Tibial nerve (tissue), 4 donors: Measurements from ENCODE around the gene GNAT1. TPM values are rescaled to one million over a fixed set of nuclear protein-coding genes. Genes with fewer than 3 reads are reported as not detected.

ENCODE experiments used
- DNase-seq, 2 donors: peaks; one replicate each; pipeline ENCODE4 v3.0.0-alpha.2; 2019; ENCODE audit warnings: low spot score in 2 of 2
- H3K27ac ChIP-seq, 4 donors: fragments of 200-600 bp; sonication (generic) in 3 of 4; one replicate each; pipeline ENCODE4 v1.5.1; 2017 to 2019; ENCODE audit warnings: mild to moderate bottlenecking in 1 of 4
- H3K27me3 ChIP-seq, 2 donors: fragments of 200-600 bp; sonication (generic) in 1 of 2; one replicate each; pipeline versions ENCODE4 v1.5.1 to v1.6.0; 2017 to 2019
- H3K36me3 ChIP-seq, 3 donors: fragments of 200-600 bp; sonication (generic); one replicate each; pipeline ENCODE4 v1.5.1; 2018 to 2019
- H3K4me1 ChIP-seq, 4 donors: fragments of 200-600 bp; sonication (generic) in 3 of 4; one replicate each; pipeline ENCODE4 v1.5.1; 2017 to 2019
- H3K4me3 ChIP-seq, 4 donors: fragments of 200-600 bp; sonication (generic) in 3 of 4; one replicate each; pipeline ENCODE4 v1.5.1; 2017 to 2019; ENCODE audit warnings: mild to moderate bottlenecking in 1 of 4, moderate library complexity in 1 of 4
- H3K9me3 ChIP-seq, 4 donors: fragments of 200-600 bp; sonication (generic) in 3 of 4; one replicate each; pipeline ENCODE4 v1.5.1; 2017 to 2019
- CTCF ChIP-seq, 5 experiments: fragments of 200-600 bp in 3 of 5; fragments of 450-650 bp in 2 of 5; sonication (generic) in 3 of 5; IDR thresholded peaks; one replicate each; pipeline ENCODE4 v1.5.1; 2016 to 2019; ENCODE audit warnings: antibody characterized with exemption in 5 of 5, mild to moderate bottlenecking in 3 of 5, moderate library complexity in 2 of 5
- EP300 ChIP-seq, 2 donors: sonication (generic); formaldehyde crosslinking; IDR thresholded peaks; one replicate each; pipeline ENCODE4 v1.6.1; 2017; ENCODE audit warnings: antibody characterized with exemption in 2 of 2, mild to moderate bottlenecking in 1 of 2
- POLR2A ChIP-seq, 2 donors: fragments of 450-650 bp; IDR thresholded peaks; one replicate each; pipeline ENCODE4 v1.6.1; 2017; ENCODE audit warnings: antibody characterized with exemption in 2 of 2, mild to moderate bottlenecking in 2 of 2, moderate library complexity in 2 of 2
- WGBS, 2 donors: methylation state at CpG; one replicate each; pipeline ENCODE4 v1.1.5; 2018; 5-methylcytosine and 5-hydroxymethylcytosine counted together
- small RNA-seq: library from RNA; depleted of rRNA; stranded (forward); fragments of <200 nt; gene quantifications from one replicate; pipeline ENCODE3, GENCODE V24; 2016
- total RNA-seq, 4 donors: library from RNA; depleted of rRNA; stranded (reverse); fragments of >200 nt; gene quantifications; one replicate each; pipeline ENCODE4 v1.1.0, GENCODE V29; 2016

Gene GNAT1
- total RNA-seq, 4 donors from 2014 or later: not detected

GRCh38 chr3:50246517-50246954 is 55.1 kb downstream of the GNAT1 start:
- peak overlapping the region in 3 of 4 donors; percentile 27 to 52 (median 42) for H3K4me3 ChIP-seq
- TF ChIP-seq EP300 (IDR thresholded peaks at IDR 0.05) (no peak), CTCF (IDR thresholded peaks at IDR 0.05) (peak in 1 of 5 experiments; percentile 12), POLR2A (IDR thresholded peaks at IDR 0.05) (no peak)
- no peaks in the 10 kb centered on the region for H3K27me3 ChIP-seq
- 12 to 17% methylated on average over 9 to 10 of the region's 10 CpGs for WGBS, 2 donors
- H3K36me3 ChIP-seq: peaks cover 0 to 18% (median 0%) of the 10 kb centered on the region in 3 donors
- H3K4me1 ChIP-seq: peaks cover 0 to 99% (median 97%) of the 10 kb centered on the region in 4 donors
- no peak for DNase-seq
- peak overlapping the region; percentile 73 to 96 (median 85) for H3K27ac ChIP-seq
- no peaks in the 10 kb centered on the region for H3K9me3 ChIP-seq

Small RNA genes within 50 kb of the gene (small RNA-seq; reads per million reads assigned to genes)
- gene MIR566: not detected
- gene MIR5787: not detected

Other genes with a start within 250 kb of the GNAT1 start
- 100 to 1,000 TPM; 229 to 286 (median 260) TPM for gene RBM5, start 102.7 kb upstream of the GNAT1 start, total RNA-seq
- gene SEMA3F, start 36.3 kb upstream of the GNAT1 start, total RNA-seq: 10 to 100 TPM; 14.4 to 58.5 (median 17.4) TPM
- 1 to 10 TPM in 2 of 4 donors, under 1 TPM in 2; 0.21 to 8.1 (median 1.5) TPM for gene SLC38A3, start 13.7 kb downstream of the GNAT1 start, total RNA-seq
- 100 to 1,000 TPM; 201 to 265 (median 243) TPM for gene GNAI2, start 44.6 kb downstream of the GNAT1 start, total RNA-seq
- 100 to 1,000 TPM; 251 to 334 (median 261) TPM for gene SEMA3B, start 77.5 kb downstream of the GNAT1 start, total RNA-seq
- gene LSMEM2, start 87.5 kb downstream of the GNAT1 start, total RNA-seq: 1 to 10 TPM; 2.0 to 3.1 (median 2.5) TPM
- gene IFRD2, start 100.8 kb downstream of the GNAT1 start, total RNA-seq: 100 to 1,000 TPM in 1 of 4 donors, 10 to 100 TPM in 3; 42.0 to 129 (median 56.2) TPM
- 10 to 100 TPM in 1 of 4 donors, 1 to 10 TPM in 3; 1.2 to 17.9 (median 1.8) TPM for gene HYAL3, start 107.8 kb downstream of the GNAT1 start, total RNA-seq
- gene NAA80, start 107.8 kb downstream of the GNAT1 start, total RNA-seq: 10 to 100 TPM; 12.6 to 24.3 (median 15.9) TPM
- 10 to 100 TPM; 16.5 to 26.5 (median 20.8) TPM for gene HYAL1, start 112.0 kb downstream of the GNAT1 start, total RNA-seq
- gene HYAL2, start 131.1 kb downstream of the GNAT1 start, total RNA-seq: 100 to 1,000 TPM in 2 of 4 donors, 10 to 100 TPM in 2; 86.9 to 169 (median 129) TPM
- gene TUSC2, start 136.6 kb downstream of the GNAT1 start, total RNA-seq: 10 to 100 TPM; 19.0 to 31.9 (median 20.8) TPM
- 10 to 100 TPM; 77.4 to 99.0 (median 82.6) TPM for gene RASSF1, start 149.2 kb downstream of the GNAT1 start, total RNA-seq
- gene ZMYND10, start 154.1 kb downstream of the GNAT1 start, total RNA-seq: 1 to 10 TPM in 2 of 4 donors, under 1 TPM in 1, not detected in 1; 0.30 to 1.7 (median 1.3) TPM
- 10 to 100 TPM; 22.7 to 35.2 (median 27.2) TPM for gene NPRL2, start 159.2 kb downstream of the GNAT1 start, total RNA-seq
- gene CYB561D2, start 159.3 kb downstream of the GNAT1 start, total RNA-seq: 10 to 100 TPM; 16.2 to 21.6 (median 19.2) TPM
- gene TMEM115, start 167.9 kb downstream of the GNAT1 start, total RNA-seq: 10 to 100 TPM; 56.7 to 72.4 (median 68.2) TPM